ENCODE data around the gene TNS1.

GRCh38 chr2:217785544-217786045 lies 217.2 kb downstream of the TNS1 start:
- TF ChIP-seq POLR2A (IDR thresholded peaks at IDR 0.05) (no peak), CTCF (IDR thresholded peaks at IDR 0.05) (peak; percentile 90 to 98 (median 96))

Data from thyroid gland (tissue), 4 donors.